ENCODE data around the gene KAT8. TPM values are rescaled to one million over a fixed set of nuclear protein-coding genes. Genes with fewer than 3 reads are reported as not detected.

KAT8 gene
- total RNA-seq: 10 to 100 TPM; 51.0 to 55.8 TPM
- 71.1 TPM for polyA plus RNA-seq (2013, experiment 1 of 2)
- 61.7 TPM for polyA plus RNA-seq (2013, experiment 2 of 2)
- long read RNA-seq, experiment 1, transcript KAT8-201 (11 exons, 1,525 nt): major isoform, 10 of 19 reads
- long read RNA-seq, experiment 1, partial matches to known transcripts: 4 of 19 reads
- long read RNA-seq, experiment 1, other reads (novel, unspliced or antisense): 4 of 19 reads
- long read RNA-seq, experiment 2, transcript KAT8-201 (11 exons, 1,525 nt): major isoform, 9 of 14 reads
- long read RNA-seq, experiment 2, partial matches to known transcripts: 1 of 14 reads
- long read RNA-seq, experiment 2, other reads (novel, unspliced or antisense): 4 of 14 reads
- long read RNA-seq, experiment 3, transcript KAT8-201 (11 exons, 1,525 nt): major isoform, 5 of 9 reads
- long read RNA-seq, experiment 3, partial matches to known transcripts: 1 of 9 reads
- long read RNA-seq, experiment 3, other reads (novel, unspliced or antisense): 3 of 9 reads
- long read RNA-seq, experiment 4, partial matches to known transcripts: 1 of 2 reads
- long read RNA-seq, experiment 4, other reads (novel, unspliced or antisense): 1 of 2 reads

- Mint-ChIP-seq H3K27me3 (ENCODE audit: insufficient read depth) (no peaks in the 10 kb centered on the region), H3K4me3 (peak within 1 kb of the TSS; percentile 79), H3K27ac (peak within 1 kb of the TSS; percentile 95), H3K4me1 (peaks cover 7% of the 10 kb centered on the region), H3K9me3 (no peaks in the 10 kb centered on the region), H3K36me3 (ENCODE audit: low read depth) (peaks cover 35% of the 10 kb centered on the region)
- Histone ChIP-seq H3K27me3 (ENCODE audit: control insufficient read depth, insufficient read depth, low read length, poor library complexity, severe bottlenecking) (no peaks in the 10 kb centered on the region), H3K9ac (ENCODE audit: extremely low read depth, low read length, poor library complexity, severe bottlenecking) (peak within 1 kb of the TSS; percentile 72), H3K4me3 (ENCODE audit: low read length) (peak within 1 kb of the TSS; percentile 89), H3K4me1 (ENCODE audit: control insufficient read depth, insufficient read depth, low read length) (no peaks in the 10 kb centered on the region), H3K9me3 (ENCODE audit: control insufficient read depth, low read length) (no peaks in the 10 kb centered on the region), H3K36me3 (ENCODE audit: control insufficient read depth, insufficient read depth, low read length) (peaks cover 42% of the 10 kb centered on the region), H3K27ac (ENCODE audit: low read depth, low read length) (peak within 1 kb of the TSS; percentile 81)
- DNase-seq: peak; percentile 99
- TF ChIP-seq CTCF (conservative IDR thresholded peaks at IDR 0.05): no peak
- 0% methylated on average over 23 to 66 of the region's 68 CpGs for WGBS, 2 experiments (ENCODE audit: insufficient coverage in 1 of 2, insufficient read length in 1 of 2)
Measured at GRCh38 chr16:31117384-31118222, at the start of gene KAT8. Gene KAT8 (plus strand): TSS chr16:31117664. CDS start chr16:31117682, 18 bp downstream.

GRCh38 chr16:31071861-31072260 is 45.6 kb upstream of the KAT8 start:
- Mint-ChIP-seq H3K27ac (peak overlapping the region; percentile 95), H3K27me3 (ENCODE audit: insufficient read depth) (no peaks in the 10 kb centered on the region), H3K4me3 (peak overlapping the region; percentile 90), H3K36me3 (ENCODE audit: low read depth) (peaks cover 7% of the 10 kb centered on the region), H3K9me3 (no peaks in the 10 kb centered on the region), H3K4me1 (peaks cover 17% of the 10 kb centered on the region)
- H3K27me3 ChIP-seq (ENCODE audit: control insufficient read depth, insufficient read depth, low read length, poor library complexity, severe bottlenecking): peaks cover 6% of the 10 kb centered on the region
- TF ChIP-seq CTCF (conservative IDR thresholded peaks at IDR 0.05): no peak
- peak overlapping the region; percentile 94 for H3K4me3 ChIP-seq (ENCODE audit: low read length)
- H3K27ac ChIP-seq (ENCODE audit: low read depth, low read length): no peak overlapping the region
- H3K36me3 ChIP-seq (ENCODE audit: control insufficient read depth, insufficient read depth, low read length): peaks cover 7% of the 10 kb centered on the region
- no peak for DNase-seq
- H3K9me3 ChIP-seq (ENCODE audit: control insufficient read depth, low read length): no peaks in the 10 kb centered on the region
- 83 to 93% methylated on average over 3 to 4 of the region's 4 CpGs for WGBS, 2 experiments (ENCODE audit: insufficient coverage in 1 of 2, insufficient read length in 1 of 2)
- H3K9ac ChIP-seq (ENCODE audit: extremely low read depth, low read length, poor library complexity, severe bottlenecking): peak overlapping the region; percentile 93
- no peaks in the 10 kb centered on the region for H3K4me1 ChIP-seq (ENCODE audit: control insufficient read depth, insufficient read depth, low read length)

GRCh38 chr16:31072540-31073141 is 44.8 kb upstream of the KAT8 start:
- peak overlapping the region; percentile 93 for H3K9ac ChIP-seq (ENCODE audit: extremely low read depth, low read length, poor library complexity, severe bottlenecking)
- peaks cover 17% of the 10 kb centered on the region for H3K4me1 Mint-ChIP-seq

More at GRCh38 chr16:31072540-31073141, 44.8 kb upstream of the KAT8 start:
- Histone ChIP-seq H3K4me3 (ENCODE audit: low read length) (peak overlapping the region; percentile 94), H3K27ac (ENCODE audit: low read depth, low read length) (peak overlapping the region; percentile 87), H3K36me3 (ENCODE audit: control insufficient read depth, insufficient read depth, low read length) (peaks cover 14% of the 10 kb centered on the region), H3K27me3 (ENCODE audit: control insufficient read depth, insufficient read depth, low read length, poor library complexity, severe bottlenecking) (no peaks in the 10 kb centered on the region), H3K9me3 (ENCODE audit: control insufficient read depth, low read length) (no peaks in the 10 kb centered on the region), H3K4me1 (ENCODE audit: control insufficient read depth, insufficient read depth, low read length) (no peaks in the 10 kb centered on the region)
- H3K36me3 Mint-ChIP-seq (ENCODE audit: low read depth): peaks cover 12% of the 10 kb centered on the region
- no peaks in the 10 kb centered on the region for H3K27me3 Mint-ChIP-seq (ENCODE audit: insufficient read depth)
- peak overlapping the region; percentile 90 for H3K4me3 Mint-ChIP-seq
- WGBS, 2 experiments (ENCODE audit: insufficient coverage in 1 of 2, insufficient read length in 1 of 2): 0 to 1% methylated on average over 12 to 27 of the region's 27 CpGs
- peak; percentile 63 for DNase-seq
- no peaks in the 10 kb centered on the region for H3K9me3 Mint-ChIP-seq
- no peak for TF ChIP-seq CTCF (conservative IDR thresholded peaks at IDR 0.05)
- H3K27ac Mint-ChIP-seq: peak overlapping the region; percentile 95

All from endodermal cell (in vitro differentiated cells).